WTC11 (cell line): ENCODE data around the gene OTUD6A. TPM values are rescaled to one million over a fixed set of nuclear protein-coding genes. Genes with fewer than 3 reads are reported as not detected.
A peak's percentile ranks its signal among the peaks of the same experiment; 100 is the strongest.

ENCODE experiments used
- ATAC-seq: fragments of 200-7000 bp; cut with Tn5 transposase; 2 replicates; pipeline ENCODE4 v1.10.0; 2021; ENCODE audit warnings: mild to moderate bottlenecking, moderate library complexity
- CTCF ChIA-PET: fragments of 300-600 bp; sonication (Branson Sonifier 250); formaldehyde crosslinking; loops from one replicate; lab custom pipeline; 2021; ENCODE audit warnings: antibody characterized with exemption; lab: Charles Lee
- POLR2A ChIA-PET: fragments of 350-600 bp; sonication (Branson Sonifier 250); formaldehyde crosslinking; loops from one replicate; lab custom pipeline; 2021; ENCODE audit warnings: antibody characterized with exemption; lab: Charles Lee
- DNase-seq: peaks from one replicate; pipeline ENCODE4 v3.0.0; 2021; ENCODE audit warnings: low spot score
- H3K27ac Mint-ChIP-seq: 2 replicates; pipeline ENCODE4 v1.8.0; 2021; ENCODE audit warnings: mixed read lengths
- H3K27me3 Mint-ChIP-seq: 2 replicates; pipeline ENCODE4 v1.8.0; 2021; ENCODE audit warnings: low read depth, mild to moderate bottlenecking, moderate library complexity, mixed read lengths
- H3K36me3 Mint-ChIP-seq: 2 replicates; pipeline ENCODE4 v1.8.0; 2021; ENCODE audit warnings: mixed read lengths
- H3K4me1 Mint-ChIP-seq: 2 replicates; pipeline ENCODE4 v1.8.0; 2022; ENCODE audit warnings: mixed read lengths
- H3K4me3 Mint-ChIP-seq: 2 replicates; pipeline ENCODE4 v1.8.0; 2021; ENCODE audit warnings: mild to moderate bottlenecking, moderate library complexity, mixed read lengths
- H3K9me3 Mint-ChIP-seq: 2 replicates; pipeline ENCODE4 v1.8.0; 2021; ENCODE audit warnings: mixed read lengths
- CREB1 ChIP-seq: sonication (generic); formaldehyde crosslinking; IDR thresholded peaks from 2 replicates; pipeline ENCODE4 v1.8.0; 2023; ENCODE audit warnings: mild to moderate bottlenecking, missing genetic modification reagents
- ESRRA ChIP-seq: sonication (generic); formaldehyde crosslinking; IDR thresholded peaks from 2 replicates; pipeline ENCODE4 v1.8.1; 2022; ENCODE audit warnings: mild to moderate bottlenecking, missing genetic modification reagents, borderline replicate concordance
- FOXK1 ChIP-seq: sonication (generic); formaldehyde crosslinking; IDR thresholded peaks from 2 replicates; pipeline ENCODE4 v1.8.0; 2022; ENCODE audit warnings: mild to moderate bottlenecking, moderate library complexity, missing genetic modification reagents
- FOXP4 ChIP-seq: sonication (generic); formaldehyde crosslinking; IDR thresholded peaks from 2 replicates; pipeline ENCODE4 v1.8.0; 2022; ENCODE audit warnings: mild to moderate bottlenecking, missing genetic modification reagents
- GABPB1 ChIP-seq: sonication (generic); formaldehyde crosslinking; IDR thresholded peaks from 2 replicates; pipeline ENCODE4 v1.8.1; 2023; ENCODE audit warnings: mild to moderate bottlenecking, missing genetic modification reagents
- IRF2 ChIP-seq: sonication (generic); formaldehyde crosslinking; IDR thresholded peaks from 2 replicates; pipeline ENCODE4 v1.8.0; 2022; ENCODE audit warnings: low read depth, missing genetic modification reagents, borderline replicate concordance
- NFYB ChIP-seq: sonication (generic); formaldehyde crosslinking; conservative IDR thresholded peaks from 2 replicates; pipeline ENCODE4 v1.8.0; 2022; ENCODE audit warnings: low read depth, missing genetic modification reagents
- NR3C1 ChIP-seq: sonication (generic); formaldehyde crosslinking; conservative IDR thresholded peaks from 2 replicates; pipeline ENCODE4 v1.8.1; 2023; ENCODE audit warnings: low read depth, mild to moderate bottlenecking, missing genetic modification reagents
- RELA ChIP-seq: sonication (generic); formaldehyde crosslinking; IDR thresholded peaks from 2 replicates; pipeline ENCODE4 v1.8.1; 2022; ENCODE audit warnings: missing genetic modification reagents, mild to moderate bottlenecking, borderline replicate concordance
- SP1 ChIP-seq: sonication (generic); formaldehyde crosslinking; conservative IDR thresholded peaks from 2 replicates; pipeline ENCODE4 v1.8.1; 2022; ENCODE audit warnings: missing genetic modification reagents
- ZMAT4 ChIP-seq: fragments of 250-450 bp; sonication (Bioruptor Pico); IDR thresholded peaks from 2 replicates; pipeline ENCODE4 v1.9.0; 2021; ENCODE audit warnings: mild to moderate bottlenecking
- ZNF121 ChIP-seq: sonication (generic); formaldehyde crosslinking; IDR thresholded peaks from 2 replicates; pipeline ENCODE4 v1.8.0; 2023; ENCODE audit warnings: missing genetic modification reagents
- ZNF232 ChIP-seq: sonication (generic); formaldehyde crosslinking; IDR thresholded peaks from 2 replicates; pipeline ENCODE4 v1.8.0; 2022; ENCODE audit warnings: mild to moderate bottlenecking, missing genetic modification reagents
- ZNF423 ChIP-seq: fragments of 250-450 bp; sonication (Bioruptor Pico); IDR thresholded peaks from 2 replicates; pipeline ENCODE4 v2.1.2; 2022; ENCODE audit warnings: mild to moderate bottlenecking, moderate library complexity
- ZSCAN18 ChIP-seq: fragments of 250-450 bp; sonication (Bioruptor Pico); IDR thresholded peaks from 2 replicates; pipeline ENCODE4 v2.1.2; 2022; ENCODE audit warnings: mild to moderate bottlenecking, moderate library complexity
- total RNA-seq: library from RNA; stranded (reverse); gene quantifications from 3 replicates; pipeline ENCODE4 v1.2.3, GENCODE V29; 2021
- TF ChIP-seq, protein P1 (sequence below): fragments of 200-600 bp; IDR thresholded peaks from 2 replicates; pipeline ENCODE4 v1.8.0; 2022; ENCODE audit warnings: antibody characterized with exemption
- TF ChIP-seq, protein P2 (sequence below): fragments of 250-450 bp; sonication (Bioruptor Pico); conservative IDR thresholded peaks from 2 replicates; pipeline ENCODE4 v1.9.0; 2021; ENCODE audit warnings: mild to moderate bottlenecking

Gene OTUD6A
- total RNA-seq, 1 experiment from 2014 or later, result 0.13 TPM

GRCh38 chrX:70030301-70030767 lies 31.9 kb upstream of the OTUD6A start:
- POLR2A ChIA-PET, result no interaction called here
- H3K4me3 Mint-ChIP-seq, result no peak overlapping the region
- ATAC-seq, result peak; percentile 54; the same call in 1 of the 2 replicates
- H3K36me3 Mint-ChIP-seq, result no peaks in the 10 kb centered on the region
- H3K9me3 Mint-ChIP-seq, result no peaks in the 10 kb centered on the region
- CTCF ChIA-PET, result interaction anchor here (0.5 to 2.9 kb wide), 31 partner anchors 9 to 660 kb away, joined by 3 to 33 read pairs (median 4); partner anchors contain the start of gene IGBP1
- peak; percentile 49 for DNase-seq
- TF ChIP-seq, protein P1, sequence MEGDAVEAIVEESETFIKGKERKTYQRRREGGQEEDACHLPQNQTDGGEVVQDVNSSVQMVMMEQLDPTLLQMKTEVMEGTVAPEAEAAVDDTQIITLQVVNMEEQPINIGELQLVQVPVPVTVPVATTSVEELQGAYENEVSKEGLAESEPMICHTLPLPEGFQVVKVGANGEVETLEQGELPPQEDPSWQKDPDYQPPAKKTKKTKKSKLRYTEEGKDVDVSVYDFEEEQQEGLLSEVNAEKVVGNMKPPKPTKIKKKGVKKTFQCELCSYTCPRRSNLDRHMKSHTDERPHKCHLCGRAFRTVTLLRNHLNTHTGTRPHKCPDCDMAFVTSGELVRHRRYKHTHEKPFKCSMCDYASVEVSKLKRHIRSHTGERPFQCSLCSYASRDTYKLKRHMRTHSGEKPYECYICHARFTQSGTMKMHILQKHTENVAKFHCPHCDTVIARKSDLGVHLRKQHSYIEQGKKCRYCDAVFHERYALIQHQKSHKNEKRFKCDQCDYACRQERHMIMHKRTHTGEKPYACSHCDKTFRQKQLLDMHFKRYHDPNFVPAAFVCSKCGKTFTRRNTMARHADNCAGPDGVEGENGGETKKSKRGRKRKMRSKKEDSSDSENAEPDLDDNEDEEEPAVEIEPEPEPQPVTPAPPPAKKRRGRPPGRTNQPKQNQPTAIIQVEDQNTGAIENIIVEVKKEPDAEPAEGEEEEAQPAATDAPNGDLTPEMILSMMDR, result peak; percentile 63
- TF ChIP-seq NR3C1 (CRISPR knock-in tag), result no peak
- no peaks in the 10 kb centered on the region; the same call in 1 of the 2 replicates for H3K27me3 Mint-ChIP-seq
- peaks cover 23% of the 10 kb centered on the region for H3K4me1 Mint-ChIP-seq
- H3K27ac Mint-ChIP-seq, result no peak overlapping the region

- Mint-ChIP-seq H3K4me3 (no peak overlapping the region), H3K9me3 (no peaks in the 10 kb centered on the region), H3K27me3 (no peaks in the 10 kb centered on the region; the same call in 1 of the 2 replicates), H3K4me1 (peaks cover 12% of the 10 kb centered on the region), H3K27ac (no peak overlapping the region), H3K36me3 (no peaks in the 10 kb centered on the region)
- ATAC-seq (no peak), DNase-seq (no peak)
- CTCF ChIA-PET, result interaction anchor here (0.9 to 3.5 kb wide), 12 partner anchors 8 to 608 kb away, joined by 3 to 61 read pairs (median 6); partner anchors contain the start of gene IGBP1
- TF ChIP-seq ZNF121 (no peak), NFYB (no peak), GABPB1 (CRISPR knock-in tag) (no peak), ZNF423 (no peak), ZNF232 (CRISPR knock-in tag) (no peak), SP1 (CRISPR knock-in tag) (no peak), CREB1 (CRISPR knock-in tag) (no peak), ZMAT4 (CRISPR knock-in tag) (no peak), FOXP4 (CRISPR knock-in tag) (no peak), FOXK1 (CRISPR knock-in tag) (no peak)
- TF ChIP-seq, protein P2, sequence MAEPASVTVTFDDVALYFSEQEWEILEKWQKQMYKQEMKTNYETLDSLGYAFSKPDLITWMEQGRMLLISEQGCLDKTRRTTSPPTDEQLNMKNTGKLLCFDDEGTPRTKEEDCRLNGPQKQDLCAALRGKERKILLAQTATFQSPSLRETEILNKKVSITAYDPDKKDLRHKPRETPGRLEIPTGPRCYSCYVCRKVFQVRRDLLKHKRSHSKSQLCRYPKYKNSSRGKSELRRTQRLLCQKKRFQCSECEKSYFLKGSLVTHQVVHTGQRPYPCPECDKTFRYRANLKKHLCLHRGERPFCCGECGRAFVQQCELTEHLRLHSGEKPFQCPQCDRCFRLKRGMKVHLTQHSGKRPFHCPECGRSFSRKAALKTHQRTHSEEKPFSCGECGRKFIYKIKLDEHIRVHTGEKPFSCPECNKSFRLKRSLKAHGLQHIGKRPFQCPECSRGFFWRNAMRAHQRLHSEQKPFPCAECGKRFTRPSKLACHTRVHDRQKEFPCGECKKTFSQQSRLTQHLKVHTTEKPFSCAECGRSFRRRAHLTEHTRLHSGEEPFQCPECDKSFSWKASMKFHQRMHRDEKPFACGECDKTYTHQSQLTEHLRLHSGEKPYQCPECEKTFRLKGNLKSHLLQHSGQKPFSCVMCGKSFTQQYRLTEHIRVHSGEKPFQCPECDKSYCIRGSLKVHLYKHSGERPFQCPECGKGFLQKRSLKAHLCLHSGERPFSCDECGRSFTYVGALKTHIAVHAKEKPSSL, result no peak
- POLR2A ChIA-PET, result no interaction called here
These were observed 29.5 kb upstream of the OTUD6A start for GRCh38 chrX:70032792-70033191.

DNA sequence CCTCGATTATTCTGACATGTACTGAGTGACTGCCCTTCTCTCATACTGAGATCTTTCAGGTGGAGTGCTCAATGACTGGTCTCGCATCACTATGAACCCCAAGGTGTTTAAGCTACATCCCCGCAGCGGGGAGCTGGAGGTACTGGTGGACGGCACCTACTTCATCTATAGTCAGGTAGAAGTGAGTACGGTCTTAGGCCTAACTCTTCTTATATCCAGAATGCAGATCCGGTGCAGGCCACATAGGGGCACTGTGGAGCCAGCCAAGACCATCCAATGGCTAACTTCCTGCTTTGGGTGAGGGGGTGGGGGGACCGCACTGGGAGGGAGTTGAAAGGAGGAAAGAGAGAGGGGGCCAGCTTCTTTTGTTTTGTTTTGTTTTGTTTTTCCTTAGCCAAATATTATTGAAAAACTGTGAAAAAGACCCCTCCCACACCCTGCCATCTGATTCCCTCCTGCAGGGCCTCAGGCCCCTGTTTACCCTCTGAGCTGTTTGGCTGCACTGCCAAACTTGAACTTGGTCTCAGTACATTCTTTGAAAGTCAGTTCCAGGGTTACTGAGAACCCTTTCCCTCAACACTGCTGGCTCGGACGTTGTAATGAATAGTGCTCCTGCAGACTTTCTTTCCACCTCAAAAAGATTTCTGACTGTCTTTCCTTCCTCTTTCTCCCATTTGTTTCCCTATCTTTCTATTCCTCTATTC lies 28.8 kb upstream of the OTUD6A start:
- Mint-ChIP-seq H3K27ac (no peak overlapping the region), H3K4me3 (no peak overlapping the region), H3K27me3 (no peaks in the 10 kb centered on the region; the same call in 1 of the 2 replicates), H3K36me3 (no peaks in the 10 kb centered on the region), H3K9me3 (no peaks in the 10 kb centered on the region), H3K4me1 (peaks cover 12% of the 10 kb centered on the region)
- ATAC-seq (peak; percentile 88), DNase-seq (peak; percentile 75)
- CTCF ChIA-PET, result interaction anchor here (0.7 to 3.5 kb wide), 13 partner anchors 9 to 609 kb away, joined by 3 to 61 read pairs (median 6); partner anchors contain the start of gene IGBP1
- POLR2A ChIA-PET, result interaction anchor here (0.5 kb wide), 1 partner anchor 1035 kb away, joined by 4 read pairs; the partner anchor contains the start of gene SNX12
- no peak for TF ChIP-seq RELA (CRISPR knock-in tag)
- TF ChIP-seq IRF2, result no peak
- TF ChIP-seq, protein P2, result no peak
- TF ChIP-seq ZSCAN18 (CRISPR knock-in tag), result no peak
- no peak for TF ChIP-seq ESRRA (CRISPR knock-in tag)
- TF ChIP-seq, protein P1, result peak; percentile 34; the same call in 1 of the 2 replicates
